RWPE2 (cell line): ENCODE data around the gene LMO1.

Source experiments
- ATAC-seq: fragments of 200-7000 bp; cut with Tn5 transposase; 3 replicates; pipeline ENCODE4 v1.9.1; 2021; ENCODE audit warnings: low read depth
- DNase-seq: peaks from one replicate; pipeline ENCODE4 v3.0.0-alpha.2; 2020; ENCODE audit warnings: low spot score
- H3K27ac ChIP-seq: fragments of 450-650 bp; 2 replicates; pipeline ENCODE4 v1.5.1; 2017; ENCODE audit warnings: mild to moderate bottlenecking; ENCODE audit not compliant: poor library complexity, severe bottlenecking
- H3K27me3 ChIP-seq: fragments of 250-450 bp; sonication (Bioruptor Pico); 2 replicates; pipeline ENCODE4 v1.5.1; 2021; ENCODE audit warnings: mild to moderate bottlenecking, moderate library complexity; ENCODE audit not compliant: insufficient read depth, poor library complexity, severe bottlenecking
- H3K36me3 ChIP-seq: fragments of 250-450 bp; sonication (Bioruptor Pico); 2 replicates; pipeline ENCODE4 v1.5.1; 2020; ENCODE audit warnings: low read depth, mild to moderate bottlenecking, moderate library complexity
- H3K4me1 ChIP-seq: fragments of 250-450 bp; sonication (Bioruptor Pico); 2 replicates; pipeline ENCODE4 v1.5.1; 2021; ENCODE audit warnings: mild to moderate bottlenecking, moderate library complexity; ENCODE audit not compliant: insufficient read depth, poor library complexity, severe bottlenecking
- H3K4me3 ChIP-seq: fragments of 250-450 bp; sonication (Bioruptor Pico); 2 replicates; pipeline ENCODE4 v1.5.1; 2021; ENCODE audit warnings: mild to moderate bottlenecking, moderate library complexity; ENCODE audit not compliant: severe bottlenecking
- H3K9me3 ChIP-seq: fragments of 250-450 bp; sonication (Bioruptor Pico); 2 replicates; pipeline ENCODE4 v1.5.1; 2021; ENCODE audit warnings: mild to moderate bottlenecking, moderate library complexity; ENCODE audit not compliant: severe bottlenecking
- TF ChIP-seq, protein P1 (sequence below): fragments of 450-650 bp; IDR thresholded peaks from one replicate; pipeline ENCODE4 v1.5.1; 2017; ENCODE audit warnings: mild to moderate bottlenecking, moderate library complexity; ENCODE audit not compliant: poor library complexity, severe bottlenecking

The LMO1 gene

DNA sequence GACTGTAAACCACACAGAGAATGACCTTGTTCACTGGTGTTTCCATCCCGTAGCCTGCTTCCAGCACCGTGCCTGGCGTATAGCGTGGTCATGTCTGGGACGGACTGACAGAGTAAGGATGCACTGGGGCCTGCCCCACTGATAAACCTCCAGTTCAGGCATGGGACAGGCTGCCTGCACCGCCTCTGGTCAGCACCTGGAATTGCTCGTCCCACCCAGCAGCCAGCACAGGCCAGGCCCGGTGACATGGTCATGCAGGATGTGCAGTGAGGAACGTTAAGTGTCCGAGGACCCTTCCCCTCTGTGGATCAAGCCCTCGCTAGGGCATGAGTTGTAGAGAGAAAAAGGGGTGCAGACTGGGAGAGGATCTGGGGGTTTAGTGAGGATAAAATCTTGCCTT is 44.8 kb downstream of the LMO1 start:
- no peaks in the 10 kb centered on the region for H3K27me3 ChIP-seq
- H3K27ac ChIP-seq, result no peak overlapping the region
- H3K4me3 ChIP-seq, result no peak overlapping the region
- DNase-seq (no peak), ATAC-seq (no peak)
- no peaks in the 10 kb centered on the region for H3K36me3 ChIP-seq
- TF ChIP-seq, protein P1, sequence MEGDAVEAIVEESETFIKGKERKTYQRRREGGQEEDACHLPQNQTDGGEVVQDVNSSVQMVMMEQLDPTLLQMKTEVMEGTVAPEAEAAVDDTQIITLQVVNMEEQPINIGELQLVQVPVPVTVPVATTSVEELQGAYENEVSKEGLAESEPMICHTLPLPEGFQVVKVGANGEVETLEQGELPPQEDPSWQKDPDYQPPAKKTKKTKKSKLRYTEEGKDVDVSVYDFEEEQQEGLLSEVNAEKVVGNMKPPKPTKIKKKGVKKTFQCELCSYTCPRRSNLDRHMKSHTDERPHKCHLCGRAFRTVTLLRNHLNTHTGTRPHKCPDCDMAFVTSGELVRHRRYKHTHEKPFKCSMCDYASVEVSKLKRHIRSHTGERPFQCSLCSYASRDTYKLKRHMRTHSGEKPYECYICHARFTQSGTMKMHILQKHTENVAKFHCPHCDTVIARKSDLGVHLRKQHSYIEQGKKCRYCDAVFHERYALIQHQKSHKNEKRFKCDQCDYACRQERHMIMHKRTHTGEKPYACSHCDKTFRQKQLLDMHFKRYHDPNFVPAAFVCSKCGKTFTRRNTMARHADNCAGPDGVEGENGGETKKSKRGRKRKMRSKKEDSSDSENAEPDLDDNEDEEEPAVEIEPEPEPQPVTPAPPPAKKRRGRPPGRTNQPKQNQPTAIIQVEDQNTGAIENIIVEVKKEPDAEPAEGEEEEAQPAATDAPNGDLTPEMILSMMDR, result no peak
- no peaks in the 10 kb centered on the region for H3K4me1 ChIP-seq
- H3K9me3 ChIP-seq, result no peaks in the 10 kb centered on the region

DNA sequence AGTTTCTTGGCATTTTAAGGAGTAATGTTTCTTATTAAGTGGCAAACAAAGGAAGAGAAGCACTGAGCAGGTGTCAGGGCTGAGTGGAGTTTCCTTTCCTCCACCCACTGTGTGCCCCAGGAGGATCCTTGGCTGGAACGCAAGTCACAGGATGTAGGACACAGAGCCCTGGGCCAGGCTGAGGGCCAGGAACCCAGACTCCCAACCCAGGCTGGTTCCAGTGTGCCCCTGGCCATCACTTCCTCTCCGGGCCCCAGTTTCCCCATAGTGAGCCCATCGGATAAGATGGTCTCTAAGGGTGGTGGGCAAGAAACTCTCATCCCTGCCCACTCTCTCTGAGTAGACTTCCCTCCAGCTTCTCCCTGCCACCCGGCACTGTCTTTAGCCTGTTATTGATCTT is 45.3 kb downstream of the LMO1 start:
- DNase-seq, result no peak
- no peaks in the 10 kb centered on the region for H3K27me3 ChIP-seq
- no peak overlapping the region for H3K4me3 ChIP-seq
- H3K36me3 ChIP-seq, result no peaks in the 10 kb centered on the region
- no peak overlapping the region for H3K27ac ChIP-seq
- H3K9me3 ChIP-seq, result no peaks in the 10 kb centered on the region
- H3K4me1 ChIP-seq, result no peaks in the 10 kb centered on the region
- TF ChIP-seq, protein P1, result no peak
- no peak for ATAC-seq

DNA sequence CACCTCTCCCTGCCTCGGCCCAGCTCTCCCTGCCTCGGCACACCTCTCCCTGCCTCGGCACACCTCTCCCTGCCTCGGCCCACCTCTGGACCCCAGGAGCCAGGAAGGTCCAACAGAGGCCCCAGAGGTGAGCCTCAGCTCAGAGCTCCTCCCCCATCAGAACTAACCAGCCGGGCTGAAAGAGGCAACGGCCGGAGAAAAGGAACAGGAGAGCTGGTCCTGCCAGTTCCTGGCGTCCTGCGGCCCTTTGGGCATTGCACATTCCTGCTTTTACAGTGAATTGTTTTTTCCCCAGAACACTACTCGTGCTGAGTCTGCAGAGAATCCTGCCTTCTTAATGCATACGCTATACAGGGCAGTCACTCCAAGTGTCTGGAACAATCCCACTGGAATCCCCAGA is 45.8 kb downstream of the LMO1 start:
- Histone ChIP-seq H3K4me3 (no peak overlapping the region), H3K4me1 (no peaks in the 10 kb centered on the region), H3K36me3 (no peaks in the 10 kb centered on the region), H3K27me3 (no peaks in the 10 kb centered on the region), H3K27ac (no peak overlapping the region), H3K9me3 (no peaks in the 10 kb centered on the region)
- no peak for ATAC-seq
- TF ChIP-seq, protein P1, result no peak
- no peak for DNase-seq

DNA sequence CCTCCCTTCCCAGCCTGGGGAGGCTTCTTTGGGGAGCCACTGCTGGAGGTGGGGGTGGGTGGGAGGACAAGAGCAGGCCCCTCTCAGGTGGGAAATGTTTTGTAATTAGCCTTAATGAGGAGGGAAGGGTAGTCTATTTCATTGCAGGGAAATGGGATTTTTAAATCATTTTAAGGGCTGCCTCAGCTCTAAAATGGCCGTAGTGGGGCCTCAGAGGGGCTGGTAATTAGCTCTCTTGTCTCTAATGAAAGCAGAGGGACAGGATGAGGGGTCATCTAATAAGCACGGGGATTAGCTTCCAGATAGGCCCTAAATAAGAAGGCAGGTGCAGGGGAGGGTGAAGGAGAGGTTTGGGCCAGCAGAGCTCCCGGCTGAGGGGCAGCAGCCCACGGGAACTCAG is 46.5 kb downstream of the LMO1 start:
- TF ChIP-seq, protein P1, result no peak
- no peaks in the 10 kb centered on the region for H3K36me3 ChIP-seq
- no peak for ATAC-seq
- no peaks in the 10 kb centered on the region for H3K4me1 ChIP-seq
- DNase-seq, result no peak
- no peaks in the 10 kb centered on the region for H3K9me3 ChIP-seq
- no peaks in the 10 kb centered on the region for H3K27me3 ChIP-seq
- H3K27ac ChIP-seq, result no peak overlapping the region
- H3K4me3 ChIP-seq, result no peak overlapping the region

DNA sequence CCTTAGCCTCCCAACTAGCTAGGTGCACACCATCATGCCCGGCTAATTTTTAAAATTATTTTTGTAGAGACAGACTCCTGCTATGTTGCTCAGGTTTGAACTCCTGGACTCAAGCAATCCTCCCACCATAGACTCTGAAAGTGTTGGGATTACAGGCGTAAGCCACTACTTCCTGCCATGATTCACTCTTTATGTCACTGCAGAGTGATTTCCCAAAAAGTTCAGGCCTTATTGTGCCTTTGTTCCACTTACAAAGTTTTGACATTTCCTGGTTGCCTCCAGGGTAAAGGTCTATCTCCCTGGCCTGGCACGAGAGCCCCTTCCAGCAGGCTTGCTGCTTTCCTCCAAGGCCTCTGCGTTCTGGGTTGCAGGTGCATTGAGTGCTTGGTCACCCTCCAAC is 50.3 kb downstream of the LMO1 start:
- TF ChIP-seq, protein P1, result no peak
- Histone ChIP-seq H3K4me3 (no peak overlapping the region), H3K27ac (no peak overlapping the region), H3K4me1 (no peaks in the 10 kb centered on the region), H3K36me3 (no peaks in the 10 kb centered on the region), H3K9me3 (no peaks in the 10 kb centered on the region), H3K27me3 (no peaks in the 10 kb centered on the region)
- DNase-seq, result no peak
- no peak for ATAC-seq
